ENCODE data around the gene CXCR2.
A peak's percentile ranks its signal among the peaks of the same experiment; 100 is the strongest.

CXCR2 gene

GRCh38 chr2:218125626-218126080 is at the start of gene CXCR2:
CXCR2 (plus strand) TSS chr2:218126028; CDS start chr2:218134802, 8,774 bp downstream.
- Histone ChIP-seq H3K36me3 (ENCODE audit: control insufficient read depth in 2 of 2, insufficient read depth in 1 of 2, low read length in 2 of 2) (no peaks in the 10 kb centered on the region), H3K4me3 (ENCODE audit: low read depth, low read length) (no peak within 1 kb of the TSS), H3K9me3 (ENCODE audit: control insufficient read depth, insufficient read depth, low read depth, low read length) (no peaks in the 10 kb centered on the region), H3K27ac (ENCODE audit: extremely low read depth, low read depth, low read length) (no peak within 1 kb of the TSS), H3K4me1 (ENCODE audit: control insufficient read depth, insufficient read depth, low read length) (no peaks in the 10 kb centered on the region)
- TF ChIP-seq ZNF341 (tag by site-specific recombination; IDR thresholded peaks at IDR 0.05; ENCODE audit: low read depth) (peak; percentile 45; the same call in 1 of the 2 replicates), GLIS2 (tag by site-specific recombination; IDR thresholded peaks at IDR 0.05) (no peak)
- ChIA-PET CTCF (interaction anchor here (0.5 to 1.7 kb wide), 5 partner anchors 22 to 226 kb away, joined by 3 to 6 read pairs (median 3); no protein-coding TSS in a partner anchor), POLR2A (no interaction called here)

- POLR2A ChIA-PET, result no interaction called here
- Histone ChIP-seq H3K27ac (ENCODE audit: extremely low read depth, low read depth, low read length) (no peak overlapping the region), H3K4me1 (ENCODE audit: control insufficient read depth, insufficient read depth, low read length) (no peaks in the 10 kb centered on the region), H3K4me3 (ENCODE audit: low read depth, low read length) (no peak overlapping the region), H3K9me3 (ENCODE audit: control insufficient read depth, insufficient read depth, low read depth, low read length) (no peaks in the 10 kb centered on the region), H3K36me3 (ENCODE audit: control insufficient read depth in 2 of 2, insufficient read depth in 1 of 2, low read length in 2 of 2) (no peaks in the 10 kb centered on the region)
- CTCF ChIA-PET, result interaction anchor here (0.9 to 1.7 kb wide), 3 partner anchors 9 to 43 kb away, joined by 4 read pairs; partner anchors contain the start of gene RUFY4
- TF ChIP-seq ZFP3 (tag by site-specific recombination; IDR thresholded peaks at IDR 0.05; ENCODE audit: low read depth), result no peak
- no peak for TF ChIP-seq ZNF354C (tag by site-specific recombination; IDR thresholded peaks at IDR 0.05; ENCODE audit: borderline replicate concordance, low read depth)
- TF ChIP-seq ZNF221 (tag by site-specific recombination; IDR thresholded peaks at IDR 0.05; ENCODE audit: borderline replicate concordance), result no peak
- no peak for TF ChIP-seq ZNF560 (tag by site-specific recombination; IDR thresholded peaks at IDR 0.05; ENCODE audit: borderline replicate concordance)
- TF ChIP-seq, protein P1, sequence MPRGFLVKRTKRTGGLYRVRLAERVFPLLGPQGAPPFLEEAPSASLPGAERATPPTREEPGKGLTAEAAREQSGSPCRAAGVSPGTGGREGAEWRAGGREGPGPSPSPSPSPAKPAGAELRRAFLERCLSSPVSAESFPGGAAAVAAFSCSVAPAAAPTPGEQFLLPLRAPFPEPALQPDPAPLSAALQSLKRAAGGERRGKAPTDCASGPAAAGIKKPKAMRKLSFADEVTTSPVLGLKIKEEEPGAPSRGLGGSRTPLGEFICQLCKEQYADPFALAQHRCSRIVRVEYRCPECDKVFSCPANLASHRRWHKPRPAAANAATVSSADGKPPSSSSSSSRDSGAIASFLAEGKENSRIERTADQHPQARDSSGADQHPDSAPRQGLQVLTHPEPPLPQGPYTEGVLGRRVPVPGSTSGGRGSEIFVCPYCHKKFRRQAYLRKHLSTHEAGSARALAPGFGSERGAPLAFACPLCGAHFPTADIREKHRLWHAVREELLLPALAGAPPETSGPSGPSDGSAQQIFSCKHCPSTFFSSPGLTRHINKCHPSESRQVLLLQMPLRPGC (tag by site-specific recombination; IDR thresholded peaks at IDR 0.05), result no peak
- TF ChIP-seq, protein P2, sequence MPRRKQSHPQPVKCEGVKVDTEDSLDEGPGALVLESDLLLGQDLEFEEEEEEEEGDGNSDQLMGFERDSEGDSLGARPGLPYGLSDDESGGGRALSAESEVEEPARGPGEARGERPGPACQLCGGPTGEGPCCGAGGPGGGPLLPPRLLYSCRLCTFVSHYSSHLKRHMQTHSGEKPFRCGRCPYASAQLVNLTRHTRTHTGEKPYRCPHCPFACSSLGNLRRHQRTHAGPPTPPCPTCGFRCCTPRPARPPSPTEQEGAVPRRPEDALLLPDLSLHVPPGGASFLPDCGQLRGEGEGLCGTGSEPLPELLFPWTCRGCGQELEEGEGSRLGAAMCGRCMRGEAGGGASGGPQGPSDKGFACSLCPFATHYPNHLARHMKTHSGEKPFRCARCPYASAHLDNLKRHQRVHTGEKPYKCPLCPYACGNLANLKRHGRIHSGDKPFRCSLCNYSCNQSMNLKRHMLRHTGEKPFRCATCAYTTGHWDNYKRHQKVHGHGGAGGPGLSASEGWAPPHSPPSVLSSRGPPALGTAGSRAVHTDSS (tag by site-specific recombination; IDR thresholded peaks at IDR 0.05), result no peak
- TF ChIP-seq ZBTB48 (tag by site-specific recombination; IDR thresholded peaks at IDR 0.05), result no peak
- no peak for TF ChIP-seq TSHZ1 (tag by site-specific recombination; IDR thresholded peaks at IDR 0.05; ENCODE audit: borderline replicate concordance)
- no peak for TF ChIP-seq ZNF10 (tag by site-specific recombination; IDR thresholded peaks at IDR 0.05)
- TF ChIP-seq ZNF747 (tag by site-specific recombination; IDR thresholded peaks at IDR 0.05), result no peak
- TF ChIP-seq MEIS1 (CRISPR knock-in tag; IDR thresholded peaks at IDR 0.05; ENCODE audit: borderline replicate concordance), result no peak
- no peak for TF ChIP-seq EGR2 (tag by site-specific recombination; IDR thresholded peaks at IDR 0.05; ENCODE audit: low read depth)
- TF ChIP-seq ZNF623 (tag by site-specific recombination; IDR thresholded peaks at IDR 0.05), result no peak
- no peak for TF ChIP-seq RBAK (tag by site-specific recombination; IDR thresholded peaks at IDR 0.05)
- TF ChIP-seq ZNF654 (tag by site-specific recombination; IDR thresholded peaks at IDR 0.05; ENCODE audit: low read depth), result no peak
- TF ChIP-seq ZFHX2 (tag by site-specific recombination; conservative IDR thresholded peaks at IDR 0.05), result no peak
Observed at GRCh38 chr2:218077464-218078216, 48.2 kb upstream of the CXCR2 start.

Data from HEK293 (cell line).